CD4-positive, alpha-beta T cell treated with Interleukin-17A for 1 hour (primary cell): Measurements from ENCODE around the gene TAS2R50.
"Not testable (repeated sequence)": the region's sequence is repeated elsewhere in the genome, so short reads cannot be mapped to it uniquely, and the experiment has no call there.

ENCODE experiments used
- DNase-seq: peaks from one replicate; pipeline ENCODE4 v3.0.0-alpha.2; 2020

TAS2R50 gene, protein sequence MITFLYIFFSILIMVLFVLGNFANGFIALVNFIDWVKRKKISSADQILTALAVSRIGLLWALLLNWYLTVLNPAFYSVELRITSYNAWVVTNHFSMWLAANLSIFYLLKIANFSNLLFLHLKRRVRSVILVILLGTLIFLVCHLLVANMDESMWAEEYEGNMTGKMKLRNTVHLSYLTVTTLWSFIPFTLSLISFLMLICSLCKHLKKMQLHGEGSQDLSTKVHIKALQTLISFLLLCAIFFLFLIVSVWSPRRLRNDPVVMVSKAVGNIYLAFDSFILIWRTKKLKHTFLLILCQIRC

DNA sequence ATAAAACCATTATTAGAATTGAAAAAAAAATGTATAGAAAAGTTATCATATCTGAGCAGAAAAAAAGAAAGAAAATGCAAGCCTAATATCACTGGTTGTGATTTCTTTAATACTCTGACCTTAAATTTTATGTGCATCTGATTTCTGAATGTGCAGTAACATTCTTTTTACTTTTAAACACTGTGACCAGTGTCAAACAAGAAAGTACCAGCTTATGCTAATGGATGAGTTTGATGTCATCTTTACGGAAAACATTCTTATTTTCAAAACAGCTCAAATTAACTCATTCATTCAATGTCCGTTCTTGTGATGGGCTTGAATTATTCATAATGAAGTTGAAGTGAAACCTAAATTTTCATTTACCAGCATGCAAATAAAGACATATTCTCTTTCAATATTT lies at the start of gene TAS2R50:
Gene TAS2R50, minus strand, starts transcription at position 101 of the 400 bp plus-strand sequence. Its CDS starts 52 bp downstream, at position 49.
- DNase-seq: no peak

DNA sequence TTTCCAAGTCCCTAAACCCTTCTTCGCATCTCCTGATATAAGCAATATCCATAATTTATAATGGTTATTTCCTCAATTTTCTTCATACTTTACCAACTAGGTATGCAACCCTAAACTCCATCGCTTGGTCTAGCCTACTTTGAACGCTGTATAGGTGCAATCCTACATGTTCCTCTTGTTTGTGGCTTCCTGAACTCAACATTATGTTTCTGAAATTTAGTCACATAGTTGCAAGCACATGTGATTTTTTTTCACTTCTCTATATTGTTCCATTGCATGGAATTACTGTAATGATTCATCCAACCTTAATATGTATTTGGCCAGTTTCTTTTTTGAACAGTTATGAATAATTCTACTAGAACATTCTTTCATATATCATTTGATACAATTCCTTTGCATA lies 47.2 kb upstream of the TAS2R50 start:
- DNase-seq: not testable (repeated sequence)

DNA sequence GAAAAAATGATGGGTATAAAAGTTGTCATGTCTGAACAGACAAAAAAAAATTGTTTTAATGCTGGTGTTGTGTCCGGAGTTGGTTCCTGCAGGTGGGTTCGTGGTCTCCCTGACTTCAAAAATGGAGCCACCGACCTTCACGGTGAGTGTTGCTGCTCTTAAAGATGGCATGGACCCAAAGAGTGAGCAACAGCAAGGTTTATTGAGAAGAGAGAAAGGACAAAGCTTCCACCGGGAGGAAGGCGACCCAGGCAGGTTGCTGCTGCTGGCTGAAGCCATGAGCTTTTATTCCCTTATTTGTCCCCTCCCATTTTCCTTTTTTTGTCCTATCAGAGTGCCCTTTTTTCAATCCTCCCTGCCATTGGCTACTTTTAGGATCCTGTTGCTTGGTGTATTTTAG lies 44.6 kb upstream of the TAS2R50 start, which contains the start of gene TAS2R31:
Gene TAS2R31, minus strand, starts transcription at position 101 of the 400 bp plus-strand sequence. Its CDS starts 72 bp downstream, at position 29.
- DNase-seq: no peak

DNA sequence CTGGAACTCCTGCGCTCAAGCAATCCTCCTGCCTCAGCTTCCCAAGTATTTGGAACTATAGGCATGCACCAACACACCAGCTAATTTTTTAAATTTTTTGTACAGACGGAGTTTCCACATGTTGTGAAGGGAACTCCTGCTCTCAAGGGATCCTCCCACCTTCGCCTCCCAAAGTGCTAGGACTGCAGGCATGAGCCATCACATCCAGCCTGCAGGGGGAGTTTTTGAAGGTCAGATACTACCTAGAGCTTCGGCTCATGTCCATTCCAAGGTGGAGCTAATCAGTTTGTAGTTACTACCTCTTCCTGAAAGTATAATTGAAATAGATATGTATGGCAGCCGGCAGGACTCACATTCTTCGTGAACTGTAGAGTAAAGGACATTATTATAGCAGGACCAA lies 39.4 kb upstream of the TAS2R50 start:
- no peak for DNase-seq

DNA sequence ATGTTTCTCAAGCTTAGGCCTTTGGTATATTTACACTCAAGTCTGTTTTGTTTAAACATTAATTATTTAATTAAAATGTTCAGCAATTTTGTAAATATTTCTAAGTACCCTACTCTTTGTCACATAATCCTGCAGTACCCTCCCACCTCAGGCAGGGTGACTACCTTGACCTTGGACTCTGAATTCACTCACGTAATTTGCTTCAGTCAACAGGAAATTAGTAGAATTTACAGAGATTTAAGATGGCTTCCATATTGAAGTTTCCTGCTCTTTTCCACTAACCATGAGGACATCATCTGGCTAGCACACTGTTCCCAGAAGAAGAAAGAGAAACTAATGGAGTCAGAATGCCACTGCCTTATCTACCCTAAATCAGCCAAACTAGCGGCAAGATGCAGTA lies 36.7 kb upstream of the TAS2R50 start:
- DNase-seq: no peak

DNA sequence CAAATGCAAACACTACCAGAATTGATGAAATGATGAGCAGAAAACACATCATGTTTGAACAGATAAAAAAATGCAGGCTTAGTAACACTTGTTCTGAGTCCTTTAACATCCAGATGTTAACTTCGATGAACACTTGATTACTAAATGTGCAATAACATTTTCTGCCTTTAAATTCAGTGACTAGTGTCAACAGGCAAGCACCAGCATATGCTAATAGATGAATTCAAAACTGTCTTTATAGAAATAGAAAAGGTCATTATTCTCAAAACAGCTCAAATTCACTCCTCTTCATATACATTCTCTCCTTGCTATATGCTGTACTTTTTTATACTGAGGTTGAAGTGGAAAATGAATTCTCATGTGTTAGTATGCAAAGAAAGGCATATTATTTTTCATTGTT lies 35.8 kb upstream of the TAS2R50 start, which contains the start of gene TAS2R19:
Gene TAS2R19, minus strand, starts transcription at position 101 of the 400 bp plus-strand sequence. Its CDS starts 49 bp downstream, at position 52.
- no peak for DNase-seq

DNA sequence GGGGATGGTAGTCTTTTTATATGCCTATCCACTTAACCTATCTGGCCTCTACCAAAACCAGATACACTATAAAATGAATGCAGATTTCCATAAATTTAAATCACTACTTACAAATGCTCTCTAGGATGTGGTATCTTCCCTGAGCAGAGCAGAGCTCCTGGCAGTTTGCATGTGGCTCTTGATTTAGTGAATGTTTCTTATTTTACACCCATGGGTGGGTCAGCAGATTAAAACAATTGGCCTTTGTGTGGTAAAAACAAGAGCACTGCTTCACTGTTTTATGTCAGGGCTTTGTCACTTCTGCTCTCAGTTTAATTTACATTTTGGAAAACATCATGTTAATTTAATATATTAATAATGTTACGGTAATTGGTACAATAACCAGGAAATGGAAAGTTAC lies 30.2 kb upstream of the TAS2R50 start:
- DNase-seq: no peak

DNA sequence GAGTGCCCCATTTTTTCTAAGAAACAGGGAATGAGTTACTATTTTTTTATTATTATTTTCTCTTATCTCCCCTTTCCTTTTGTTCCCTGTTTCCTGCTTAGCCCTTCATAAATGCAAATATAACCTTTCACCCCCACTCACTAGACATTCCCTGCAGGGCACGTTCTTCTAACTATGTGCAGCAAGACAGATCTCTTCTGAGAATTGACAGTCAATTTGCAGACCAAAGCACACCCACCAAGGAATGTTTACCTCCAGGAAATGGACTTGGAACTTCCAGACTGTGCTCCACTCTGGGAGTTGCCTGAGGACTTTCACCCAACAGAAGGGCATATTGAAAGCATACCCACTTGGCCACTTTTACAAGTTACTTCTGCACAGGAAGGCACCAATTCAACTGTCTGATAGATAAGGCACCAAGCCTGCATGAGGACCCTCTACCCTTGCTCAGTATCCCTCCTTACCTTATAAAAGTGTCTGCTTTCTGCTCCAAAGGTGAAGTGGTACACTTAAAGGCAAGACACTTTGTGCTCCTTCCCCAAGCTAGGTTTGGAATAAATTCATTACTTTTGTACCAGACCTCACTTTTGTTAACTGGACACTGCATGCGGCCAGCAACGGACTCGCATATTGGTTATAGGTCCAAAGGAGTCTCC lies 29.2 kb upstream of the TAS2R50 start:
- no peak for DNase-seq

DNA sequence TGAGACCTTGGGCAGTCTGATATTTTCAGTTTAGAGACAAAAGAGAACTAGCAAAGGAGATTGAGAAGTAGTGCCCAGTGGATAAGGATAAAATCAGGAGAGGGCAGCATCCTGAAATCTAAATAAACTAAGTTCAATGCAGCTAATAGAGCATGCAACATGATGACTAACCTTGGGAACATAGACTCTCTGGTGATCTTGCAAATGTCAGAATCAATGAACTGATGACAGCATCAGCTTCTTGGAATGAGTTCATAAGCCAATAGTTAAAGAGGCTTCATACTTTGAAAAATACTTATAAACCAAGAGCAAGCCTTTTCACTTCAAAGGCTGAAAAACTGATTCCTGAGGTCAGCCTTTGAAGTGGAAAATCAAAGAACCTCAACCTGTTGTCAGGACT lies 27.5 kb upstream of the TAS2R50 start:
- no peak for DNase-seq

DNA sequence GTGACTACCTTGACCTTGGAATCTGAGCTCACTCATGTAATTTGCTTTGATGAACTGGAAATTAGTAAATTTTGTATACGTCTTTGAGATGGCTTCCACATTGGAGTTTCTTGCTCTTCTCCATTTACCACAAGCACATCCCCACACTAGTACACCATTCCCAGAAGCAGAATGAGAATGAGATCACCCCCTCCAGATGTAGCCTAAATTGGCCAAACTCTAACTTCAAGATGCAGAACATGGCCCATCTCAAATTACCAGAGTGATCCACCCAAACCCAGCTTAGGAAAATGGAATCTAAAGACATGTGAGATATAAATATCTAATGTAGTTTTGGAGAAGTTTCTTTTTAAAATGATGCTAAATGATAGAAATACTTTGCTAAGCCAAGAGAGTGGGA lies 20.9 kb upstream of the TAS2R50 start:
- no peak for DNase-seq

DNA sequence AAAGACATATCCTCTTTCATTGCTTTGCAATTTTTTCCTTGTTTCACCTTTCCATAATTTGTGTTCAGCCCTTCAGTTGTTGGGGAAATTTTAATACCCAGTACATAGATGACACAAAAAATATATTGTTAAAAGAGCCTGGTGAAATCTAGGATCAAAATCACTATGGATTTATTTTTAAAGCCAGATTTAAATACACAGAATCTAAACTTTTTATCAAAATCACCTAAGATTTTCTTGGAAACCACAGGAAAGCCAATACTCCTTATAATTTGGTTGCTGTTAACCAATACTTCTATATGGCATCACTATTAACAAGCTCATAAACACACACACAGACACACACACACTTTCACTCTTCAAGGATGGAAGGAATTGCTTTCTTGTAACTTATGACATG lies 11.5 kb upstream of the TAS2R50 start, which contains the start of gene TAS2R20:
Gene TAS2R20, minus strand, starts transcription at position 101 of the 400 bp plus-strand sequence. CDS start 429 bp downstream, outside the sequence.
- no peak for DNase-seq

DNA sequence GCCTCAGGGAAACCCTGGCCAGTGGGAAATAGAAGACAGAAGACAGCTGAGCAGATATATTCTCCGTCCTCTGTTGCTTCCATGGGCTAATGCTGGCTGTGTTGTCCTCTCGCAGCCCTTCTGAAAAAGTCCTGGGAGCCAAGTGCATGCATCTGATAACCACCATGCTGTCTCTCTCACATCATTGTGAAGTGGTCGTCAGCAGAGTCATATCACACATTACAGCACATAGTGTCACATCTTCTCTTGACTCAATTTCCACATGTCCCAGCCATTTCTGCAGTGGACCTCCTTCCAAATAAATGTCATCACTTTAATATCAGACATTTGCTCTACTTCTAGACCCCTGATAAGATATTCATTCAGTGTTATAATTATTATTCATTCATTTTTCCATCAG lies 7.6 kb upstream of the TAS2R50 start:
- no peak for DNase-seq

DNA sequence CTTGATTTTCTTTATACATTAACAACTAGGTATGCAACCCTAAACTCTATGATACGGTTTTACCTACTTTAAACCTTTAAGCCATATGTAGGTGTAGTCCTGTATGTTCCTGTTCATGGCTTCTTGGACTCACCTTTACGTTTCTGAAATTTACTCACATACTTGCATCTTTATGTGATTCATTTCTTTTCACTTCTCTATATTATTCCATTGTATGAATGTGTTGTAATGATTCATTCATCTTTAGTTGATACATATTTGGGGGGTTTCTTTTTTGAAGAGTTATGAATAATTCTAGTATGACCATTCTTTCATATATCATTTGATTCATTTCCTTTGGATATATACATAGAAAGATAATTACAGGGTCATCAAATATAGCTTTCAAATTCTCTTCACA lies 2.4 kb upstream of the TAS2R50 start:
- no peak for DNase-seq

DNA sequence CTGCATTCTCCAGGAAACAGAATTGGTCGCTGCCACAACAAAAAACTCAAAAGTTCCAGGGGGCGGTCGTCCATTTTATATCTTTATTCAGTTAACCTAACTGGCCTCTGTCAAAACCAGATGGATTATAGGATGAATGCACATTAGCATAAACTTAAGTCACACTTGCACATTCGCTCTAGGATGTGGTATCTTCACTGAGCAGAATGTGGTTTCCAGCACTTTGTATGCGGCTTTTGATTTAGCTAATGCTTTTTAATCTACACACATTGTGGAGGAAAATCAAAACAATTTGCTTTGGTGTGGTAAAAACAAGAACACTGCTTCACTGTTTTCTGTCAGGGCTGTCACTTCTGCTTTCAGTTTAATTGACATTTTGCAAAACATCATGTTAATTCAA lies 4.5 kb downstream of the TAS2R50 start:
- peak; percentile 71 for DNase-seq

DNA sequence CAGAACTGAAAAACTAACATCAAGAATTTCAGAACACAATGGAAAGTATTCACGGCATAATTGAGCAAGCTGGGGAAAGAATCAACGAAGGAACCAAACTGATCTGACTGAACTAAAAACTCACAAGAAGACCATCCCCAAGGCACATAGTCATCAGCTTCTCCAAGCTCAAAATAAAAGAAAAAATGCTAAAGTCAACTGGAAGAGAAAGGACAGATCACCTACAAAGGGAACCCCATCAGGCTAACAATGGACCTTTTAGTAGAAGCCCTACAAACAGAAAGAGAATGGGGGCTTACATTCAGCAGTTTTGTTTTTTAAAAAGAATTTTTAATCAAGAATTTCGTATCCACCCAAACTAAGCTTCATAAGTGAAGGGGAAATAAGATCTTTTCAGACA lies 11.7 kb downstream of the TAS2R50 start:
- DNase-seq: no peak

DNA sequence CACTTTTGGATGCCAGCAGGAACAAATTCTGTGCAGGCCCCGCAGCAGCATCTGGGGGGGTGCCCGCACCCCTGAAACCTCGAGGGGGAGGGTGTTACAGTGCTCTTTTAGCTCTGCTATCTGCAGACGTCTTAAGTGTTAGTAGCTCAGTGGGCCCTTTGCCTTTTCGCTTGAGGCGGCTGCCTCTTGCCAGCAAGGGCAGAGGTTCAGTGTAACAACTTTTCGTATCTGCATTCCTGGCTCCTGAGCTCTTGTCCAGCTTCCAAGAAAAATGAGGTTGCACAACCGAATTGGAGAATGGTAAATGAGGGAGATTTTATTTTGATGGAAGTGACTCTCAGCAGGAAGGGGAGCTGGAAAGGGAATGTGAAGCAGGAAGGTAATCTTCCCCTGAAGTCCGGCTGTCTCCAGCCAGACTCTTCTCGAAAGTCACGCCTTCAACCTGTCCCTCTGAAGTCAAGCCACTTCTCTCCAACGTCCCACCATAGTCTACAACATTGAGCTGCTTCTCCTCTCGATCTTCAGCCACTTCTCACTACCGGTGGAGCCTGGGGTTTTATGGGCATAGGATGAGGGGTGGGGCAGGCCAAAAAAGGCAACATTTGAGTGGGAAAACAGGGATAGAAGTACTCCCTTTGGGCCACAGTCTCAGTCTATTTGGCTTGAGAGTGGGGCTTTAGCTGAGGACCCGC lies 17.8 kb downstream of the TAS2R50 start:
- no peak for DNase-seq

DNA sequence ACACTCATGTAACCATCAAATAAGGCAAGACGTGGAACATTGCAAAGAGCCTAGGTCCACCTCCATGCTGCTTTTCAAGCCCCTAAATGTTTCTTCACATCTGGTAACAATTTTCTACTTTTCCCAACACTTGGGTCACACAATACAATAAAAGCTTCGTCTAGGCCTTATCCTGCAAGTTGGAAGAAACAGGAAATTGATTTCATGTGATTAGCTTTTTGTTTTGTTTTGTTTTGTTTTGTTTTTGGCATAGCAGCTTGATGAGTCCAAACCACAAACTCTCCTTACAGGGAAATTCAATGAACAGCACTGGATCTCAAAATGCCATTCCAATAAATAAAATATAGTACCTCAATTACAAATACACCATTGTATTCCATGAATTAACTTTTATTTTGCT lies 19.3 kb downstream of the TAS2R50 start:
- no peak for DNase-seq

DNA sequence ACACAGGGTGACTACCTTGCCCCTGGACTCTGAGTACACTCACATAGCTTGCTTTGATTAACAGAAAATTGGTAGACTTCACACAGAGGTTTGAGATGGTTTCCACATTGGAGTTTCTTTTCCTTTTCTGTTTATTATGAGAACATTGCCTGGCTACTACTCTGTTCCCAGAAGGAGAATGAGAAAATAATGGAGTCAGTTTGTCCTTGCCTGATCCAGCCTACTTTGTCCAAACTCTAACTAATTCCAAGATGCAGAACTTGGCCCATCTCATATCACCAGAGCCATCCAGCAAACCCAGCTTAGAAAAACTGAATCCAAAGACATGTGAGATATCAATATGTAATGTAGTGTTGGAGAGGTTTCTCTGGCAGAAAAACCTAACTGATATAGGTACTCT lies 20.4 kb downstream of the TAS2R50 start:
- DNase-seq: no peak

DNA sequence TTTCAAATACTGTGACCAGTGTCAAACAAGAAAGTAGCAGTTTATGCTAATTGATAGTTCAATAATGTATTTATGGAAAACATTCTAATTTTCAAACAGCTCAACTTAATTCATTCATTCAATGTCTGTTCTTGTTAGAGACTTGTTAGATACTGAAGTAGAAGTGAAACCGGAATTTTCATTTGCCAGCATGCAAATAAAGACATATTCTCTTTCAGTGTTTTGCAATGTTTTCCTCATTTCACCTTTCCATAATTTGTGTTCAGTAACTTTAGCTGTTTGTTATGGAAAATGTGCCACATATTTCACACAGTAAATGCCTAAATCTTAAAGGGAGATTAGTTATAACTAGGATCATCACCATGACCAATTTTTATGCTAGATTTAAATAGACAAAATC lies 21.2 kb downstream of the TAS2R50 start:
- no peak for DNase-seq

DNA sequence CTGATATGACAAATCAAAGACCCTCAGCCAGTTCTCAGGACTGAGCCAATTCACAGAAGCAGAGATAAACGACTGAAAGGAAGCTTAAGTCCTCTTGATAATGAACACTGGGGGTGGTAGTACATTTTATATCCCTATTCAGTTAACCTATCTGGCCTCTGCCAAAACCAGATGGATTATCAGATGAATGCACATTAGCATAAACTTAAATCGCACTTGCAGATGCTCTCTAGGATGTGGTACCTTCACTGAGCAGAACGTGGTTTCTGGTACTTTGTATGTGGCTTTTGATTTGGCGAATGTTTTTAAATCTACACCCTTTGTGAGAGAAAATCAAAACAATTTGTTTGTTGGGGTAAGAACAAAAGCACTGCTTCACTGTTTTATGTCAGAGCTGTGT lies 26.5 kb downstream of the TAS2R50 start:
- DNase-seq: peak; percentile 16

DNA sequence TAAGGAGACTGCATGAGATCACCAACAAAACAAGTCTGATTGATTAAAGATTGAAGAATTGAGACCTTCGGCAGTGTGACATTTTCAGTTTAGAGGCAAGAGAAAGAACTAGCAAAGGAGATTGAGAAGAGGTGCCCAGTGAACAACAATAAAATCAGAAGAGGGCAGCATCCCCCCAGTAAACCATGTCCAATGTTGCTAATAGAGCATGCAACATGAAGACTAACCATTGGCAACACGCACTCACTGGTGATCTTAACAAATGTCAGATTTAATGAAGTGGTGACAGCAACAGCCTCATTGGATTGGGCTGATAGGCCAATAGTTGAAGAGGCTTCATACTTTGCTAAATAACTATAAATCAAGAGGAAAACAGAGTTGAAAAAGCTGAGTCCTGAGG lies 26.9 kb downstream of the TAS2R50 start:
- DNase-seq: peak; percentile 28

DNA sequence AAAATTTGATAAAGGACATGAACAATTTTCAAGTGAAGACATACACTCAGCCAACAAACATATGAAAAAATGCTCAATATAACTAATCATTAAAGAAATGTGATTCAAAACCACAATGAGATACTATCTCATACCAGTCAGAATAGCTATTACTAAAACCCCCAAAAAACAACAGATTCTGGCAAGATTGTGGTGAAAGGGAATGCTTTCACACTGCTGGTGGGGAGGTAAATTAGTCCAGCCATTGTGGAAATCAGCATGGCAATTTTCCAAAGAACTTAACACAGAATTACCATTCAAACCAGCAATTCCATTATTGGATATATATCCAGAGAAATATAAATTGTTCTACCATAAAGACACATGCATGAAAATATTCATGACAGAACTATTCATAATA lies 29.0 kb downstream of the TAS2R50 start:
- no peak for DNase-seq

DNA sequence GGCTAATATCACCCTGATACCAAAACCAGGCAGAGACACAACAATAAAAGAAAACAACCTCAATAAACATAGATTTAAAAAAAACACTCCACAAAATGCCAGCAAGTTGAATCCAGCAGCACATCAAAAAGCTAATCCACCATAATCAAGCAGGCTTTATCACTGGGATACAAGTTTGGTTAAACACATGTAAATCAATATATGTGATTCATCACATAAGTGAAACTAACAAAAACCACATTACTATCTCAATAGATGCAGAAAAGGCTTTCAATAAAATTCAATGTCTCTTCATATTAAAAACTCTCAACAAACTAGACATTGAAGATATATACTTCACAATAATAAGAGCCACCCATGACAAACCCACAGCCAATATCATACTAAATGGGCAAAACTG lies 30.6 kb downstream of the TAS2R50 start:
- DNase-seq: no peak

DNA sequence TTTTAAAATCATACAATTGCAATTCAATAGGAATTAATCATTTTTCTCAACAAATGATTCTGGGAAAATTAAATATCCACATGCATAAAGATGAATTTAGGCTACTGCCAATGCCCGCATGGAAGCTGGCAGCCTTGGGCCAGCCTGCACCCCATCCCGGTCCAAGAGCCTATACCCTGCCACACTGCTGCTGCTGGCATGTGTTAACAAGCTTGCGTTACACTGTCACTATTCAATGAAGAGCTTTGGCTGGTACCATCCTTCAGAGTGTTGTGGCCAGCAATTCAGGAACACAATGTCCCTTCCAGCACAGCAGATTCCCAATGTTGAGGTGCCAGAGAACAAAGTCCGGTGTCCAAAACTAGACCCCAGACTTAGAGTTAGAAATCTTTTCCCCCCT lies 34.1 kb downstream of the TAS2R50 start:
- DNase-seq: no peak
